ENCODE results near the gene MYL5.
A peak's percentile ranks its signal among the peaks of the same experiment; 100 is the strongest.
"Not testable (repeated sequence)": the region's sequence is repeated elsewhere in the genome, so short reads cannot be mapped to it uniquely, and the experiment has no call there.

Gene MYL5

GRCh38 chr4:656436-657337 lies 17.7 kb upstream of the MYL5 start:
- DNase-seq: peak in 4 of 56 donors; percentile 15 to 52 (median 28)

GRCh38 chr4:657338-657833 lies 17.0 kb upstream of the MYL5 start:
- no peak for DNase-seq

GRCh38 chr4:657834-658667 lies 16.3 kb upstream of the MYL5 start:
- no peak for DNase-seq

GRCh38 chr4:658681-659667 lies 15.4 kb upstream of the MYL5 start:
- no peak for DNase-seq

- no peak for DNase-seq
Measured at GRCh38 chr4:659851-660250, 14.5 kb upstream of the MYL5 start.

DNA sequence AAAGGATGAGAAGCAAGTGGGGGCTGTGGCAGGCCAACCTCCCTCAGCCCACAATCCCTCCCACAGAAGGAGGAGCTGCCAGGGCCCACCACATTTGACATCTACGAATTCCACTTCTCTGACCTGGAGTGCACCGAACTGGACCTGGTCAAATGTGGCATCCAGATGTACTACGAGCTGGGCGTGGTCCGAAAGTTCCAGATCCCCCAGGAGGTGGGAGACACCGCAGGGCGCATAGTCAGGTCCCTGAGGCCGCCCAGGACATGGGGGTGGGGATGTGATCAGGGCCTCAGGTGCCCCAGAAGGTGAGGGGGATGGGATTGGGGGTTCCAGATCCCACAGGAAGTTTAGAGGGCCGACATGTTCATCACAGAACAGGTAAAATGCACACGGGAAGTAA lies 13.9 kb upstream of the MYL5 start:
- DNase-seq: no peak

DNA sequence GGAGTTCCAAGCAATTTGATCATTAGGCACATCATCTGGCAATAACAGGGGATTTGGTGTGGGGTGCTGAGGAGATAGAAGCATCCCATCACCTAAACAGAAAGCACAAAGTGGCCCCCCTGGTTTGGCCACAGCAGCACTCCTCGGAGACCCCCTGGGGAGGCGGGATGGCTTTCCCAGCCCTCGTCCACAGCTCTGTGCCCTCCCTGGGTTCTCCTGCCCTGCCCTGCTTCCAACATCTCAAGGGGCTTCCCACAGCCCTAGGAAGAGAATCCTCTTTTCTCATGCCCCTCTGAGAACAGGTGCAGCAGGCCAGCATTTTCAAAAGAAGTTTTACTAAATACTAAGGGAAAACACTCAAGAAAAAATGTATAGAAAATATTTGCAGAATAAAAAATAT lies 13.1 kb upstream of the MYL5 start:
- DNase-seq: no peak

- no peak for DNase-seq
Measured at GRCh38 chr4:661881-662761, 12.2 kb upstream of the MYL5 start.

DNA sequence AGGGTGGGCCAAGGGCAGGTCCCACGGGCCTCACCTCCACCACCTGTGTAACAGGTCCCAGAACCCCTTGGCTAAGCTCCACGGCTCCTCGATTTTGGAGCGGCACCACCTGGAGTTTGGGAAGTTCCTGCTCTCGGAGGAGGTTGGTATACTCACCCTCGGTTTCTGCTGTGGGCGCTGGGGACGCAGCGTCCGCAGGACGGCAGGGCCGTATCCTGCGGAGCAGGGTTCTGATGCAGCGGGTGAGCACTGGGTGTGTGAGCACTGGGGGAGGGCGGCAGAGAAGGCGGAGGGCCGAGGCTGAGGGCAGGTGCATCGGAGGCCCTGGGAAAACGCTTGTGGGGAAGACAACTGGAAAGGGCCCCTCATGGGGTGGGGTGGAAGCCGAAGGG lies 11.3 kb upstream of the MYL5 start:
- DNase-seq: no peak

DNA sequence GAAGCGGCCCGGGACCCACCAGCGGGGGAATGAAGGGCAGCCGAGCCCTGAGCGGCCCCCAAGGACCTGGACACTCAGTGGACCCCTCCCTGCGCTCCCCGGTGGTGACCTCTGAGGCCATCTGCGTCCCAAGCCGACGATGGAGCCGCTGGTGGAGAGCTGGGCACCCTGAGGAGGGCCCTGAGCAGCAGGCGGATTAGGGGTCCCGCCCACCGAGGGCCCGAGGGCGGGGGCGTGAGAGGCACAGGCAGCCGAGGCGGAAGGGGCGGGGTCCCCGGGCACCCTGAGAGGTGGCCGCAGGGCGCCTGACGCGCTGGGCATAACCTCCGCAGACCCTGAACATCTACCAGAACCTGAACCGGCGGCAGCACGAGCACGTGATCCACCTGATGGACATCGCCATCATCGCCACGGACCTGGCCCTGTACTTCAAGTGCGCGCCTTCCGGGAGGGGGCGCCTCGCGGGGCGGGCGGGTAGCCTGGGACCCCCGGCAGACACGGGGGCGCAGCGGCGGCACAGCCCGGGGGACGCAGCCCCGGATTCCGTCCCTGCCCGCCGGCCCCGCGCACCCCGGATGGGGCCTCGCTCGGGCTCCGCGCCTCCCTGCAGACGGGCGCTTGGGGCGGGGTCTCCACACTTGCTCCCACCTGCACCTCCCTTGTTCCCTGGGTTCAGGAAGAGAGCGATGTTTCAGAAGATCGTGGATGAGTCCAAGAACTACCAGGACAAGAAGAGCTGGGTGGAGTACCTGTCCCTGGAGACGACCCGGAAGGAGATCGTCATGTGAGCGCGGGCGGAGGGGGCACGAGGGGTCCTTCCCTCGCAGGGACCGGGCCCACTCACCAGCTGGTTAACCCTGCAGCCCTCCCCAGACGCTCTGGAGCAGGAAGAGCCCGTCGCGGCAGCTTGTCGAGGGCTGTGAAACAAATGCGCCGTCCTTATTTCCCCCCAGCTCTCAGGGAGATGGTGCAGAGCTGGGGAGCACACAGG lies 10.6 kb upstream of the MYL5 start:
- DNase-seq: peak in 14 of 56 donors; percentile 10 to 79 (median 43)

DNA sequence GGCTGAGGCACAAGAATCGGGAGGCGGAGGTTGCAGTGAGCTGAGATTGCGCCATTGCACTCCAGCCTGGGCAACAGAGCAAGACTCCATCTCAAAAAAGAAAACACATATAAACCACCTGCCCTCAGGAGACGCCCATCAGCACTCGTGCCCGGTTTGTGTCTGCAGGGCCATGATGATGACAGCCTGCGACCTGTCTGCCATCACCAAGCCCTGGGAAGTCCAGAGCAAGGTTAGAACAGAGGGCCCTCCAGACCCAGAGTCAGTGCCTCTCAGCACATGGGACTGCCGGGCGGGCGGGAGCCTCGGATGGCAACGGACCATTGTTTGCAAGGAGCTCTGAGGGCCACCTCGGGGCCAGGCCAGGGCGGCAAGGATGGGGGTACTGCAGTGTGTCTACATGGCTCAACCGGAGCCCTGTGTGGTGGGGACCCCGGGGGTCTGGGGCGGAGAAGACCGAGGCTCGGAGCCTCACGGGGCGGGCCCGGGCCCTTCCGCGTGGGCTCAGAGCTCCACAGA lies 9.6 kb upstream of the MYL5 start:
- no peak for DNase-seq

GRCh38 chr4:665381-665750 lies 9.0 kb upstream of the MYL5 start:
- peak in 1 of 56 donors; percentile 36 for DNase-seq

DNA sequence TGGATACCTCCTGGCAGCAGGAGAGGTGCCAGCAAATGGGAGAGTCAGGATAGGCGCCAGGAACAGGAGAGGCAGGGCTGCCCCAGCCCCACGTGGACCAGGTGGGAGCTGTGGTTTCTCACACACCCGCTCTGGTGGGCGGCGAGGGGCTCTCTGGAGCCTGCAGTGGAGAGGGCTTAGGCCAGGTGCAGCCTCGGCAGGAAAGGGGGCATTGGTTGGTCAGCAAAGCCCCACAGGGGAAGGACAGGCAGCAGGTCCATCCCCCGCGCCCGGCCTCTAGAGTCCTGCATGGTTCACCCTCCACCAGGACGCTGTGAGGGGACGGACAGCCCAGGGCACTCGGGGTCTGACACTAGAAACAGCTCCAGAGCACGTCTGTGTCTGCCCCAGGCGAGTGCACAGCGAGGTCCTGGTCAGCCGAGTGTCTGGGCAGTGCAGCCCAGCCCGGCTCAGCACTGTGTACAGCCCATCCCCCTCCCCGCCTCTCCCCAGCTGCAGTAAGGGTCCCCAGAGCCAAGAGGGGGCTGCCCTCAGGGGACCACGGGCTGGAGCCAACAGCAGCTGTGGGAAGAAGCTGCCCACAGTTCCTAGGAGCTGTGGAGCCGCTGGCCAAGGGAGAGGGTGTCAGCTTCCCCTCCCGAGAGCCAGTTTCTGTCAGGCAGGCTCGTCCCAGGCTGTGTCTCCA lies 8.4 kb upstream of the MYL5 start:
- peak in 9 of 56 donors; percentile 24 to 68 (median 47) for DNase-seq

- DNase-seq: peak in 1 of 56 donors; percentile 61
Measured at GRCh38 chr4:666436-666810, 7.9 kb upstream of the MYL5 start.

DNA sequence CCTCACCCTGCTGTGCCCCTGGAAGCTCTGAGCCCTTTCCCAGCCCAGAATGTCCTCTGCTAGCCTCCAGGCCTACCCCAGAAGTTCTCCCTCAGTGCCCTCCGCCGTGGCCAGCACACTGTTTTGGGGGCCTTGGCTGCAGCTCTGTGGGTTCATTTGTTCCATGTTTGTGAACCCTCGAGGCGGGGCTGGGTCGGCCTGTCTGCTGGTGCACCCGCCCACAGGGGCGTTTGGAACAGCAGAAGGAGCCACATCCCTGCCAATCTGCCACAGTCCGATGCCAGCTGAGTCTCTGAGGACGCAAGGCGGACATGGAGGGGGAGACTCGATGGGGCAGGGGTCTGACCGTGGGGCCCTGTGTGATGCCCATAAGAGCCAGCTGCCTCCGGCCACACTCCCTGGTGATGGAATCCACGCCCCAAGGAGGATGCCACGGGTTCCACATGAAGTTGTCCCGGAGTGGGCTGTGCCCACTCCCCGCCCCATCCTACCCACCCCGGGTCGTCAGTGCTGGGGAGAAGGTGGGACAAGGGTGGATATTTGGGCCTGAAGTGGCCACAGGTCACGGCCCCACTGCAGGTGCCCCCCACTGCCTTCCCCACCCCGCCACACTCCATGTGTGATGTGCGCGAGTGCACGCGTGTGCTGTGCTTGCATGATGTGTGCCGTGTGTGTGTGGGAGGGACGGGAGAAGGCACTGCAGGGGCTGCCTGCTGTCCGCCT lies 7.4 kb upstream of the MYL5 start:
- DNase-seq: peak in 1 of 56 donors; percentile 14

- no peak for DNase-seq
Measured at GRCh38 chr4:667545-667925, 6.8 kb upstream of the MYL5 start.

DNA sequence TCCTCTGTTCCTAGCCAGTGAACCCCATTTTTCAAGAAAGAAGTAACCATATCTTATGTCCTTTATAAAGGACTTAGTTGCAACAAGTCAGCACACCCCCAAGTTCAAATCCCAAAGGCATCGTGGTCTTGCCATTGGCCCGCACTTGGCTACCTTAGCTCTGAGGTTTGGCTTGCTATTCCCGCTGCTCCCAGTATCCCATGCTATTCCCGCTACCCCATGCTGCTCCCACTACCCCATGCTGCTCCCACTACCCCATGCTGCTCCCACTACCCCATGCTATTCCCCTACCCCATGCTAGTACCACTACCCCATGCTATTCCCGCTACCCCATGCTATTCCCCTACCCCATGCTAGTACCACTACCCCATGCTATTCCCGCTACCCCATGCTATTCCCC lies 6.1 kb upstream of the MYL5 start:
- DNase-seq: not testable (repeated sequence)

Measured in amygdala (tissue), 56 donors.